ENCODE results near the gene AMBRA1.

Gene AMBRA1

GRCh38 chr11:46461461-46461927 lies 132.3 kb downstream of the AMBRA1 start:
- in situ Hi-C loops (cut with MboI; ENCODE audit: low pct_unique_long_range_greater_than_20kb, low sequenced_read_pairs) = no loop called here
- DNase-seq = no peak

- in situ Hi-C loops (cut with MboI; ENCODE audit: low pct_unique_long_range_greater_than_20kb, low sequenced_read_pairs) = no loop called here
- no peak for DNase-seq
These were observed 135.3 kb downstream of the AMBRA1 start for GRCh38 chr11:46458491-46458890.

- no peak for DNase-seq
- in situ Hi-C loops (cut with MboI; ENCODE audit: low pct_unique_long_range_greater_than_20kb, low sequenced_read_pairs) = no loop called here
These were observed 136.0 kb downstream of the AMBRA1 start for GRCh38 chr11:46457659-46458424.

- in situ Hi-C loops (cut with MboI; ENCODE audit: low pct_unique_long_range_greater_than_20kb, low sequenced_read_pairs) = no loop called here
- no peak for DNase-seq
These were observed 136.8 kb downstream of the AMBRA1 start for GRCh38 chr11:46457021-46457420.

GRCh38 chr11:46456269-46457001 lies 137.4 kb downstream of the AMBRA1 start:
- in situ Hi-C loops (cut with MboI; ENCODE audit: low pct_unique_long_range_greater_than_20kb, low sequenced_read_pairs) = no loop called here
- DNase-seq = no peak

GRCh38 chr11:46455834-46456233 lies 138.0 kb downstream of the AMBRA1 start:
- in situ Hi-C loops (cut with MboI; ENCODE audit: low pct_unique_long_range_greater_than_20kb, low sequenced_read_pairs) = no loop called here
- no peak for DNase-seq

GRCh38 chr11:46452918-46453517 lies 140.8 kb downstream of the AMBRA1 start:
- in situ Hi-C loops (cut with MboI; ENCODE audit: low pct_unique_long_range_greater_than_20kb, low sequenced_read_pairs) = no loop called here
- no peak for DNase-seq

- in situ Hi-C loops (cut with MboI; ENCODE audit: low pct_unique_long_range_greater_than_20kb, low sequenced_read_pairs) = no loop called here
- no peak for DNase-seq
These were observed 142.1 kb downstream of the AMBRA1 start for GRCh38 chr11:46451759-46452158.

- no peak for DNase-seq
- in situ Hi-C loops (cut with MboI; ENCODE audit: low pct_unique_long_range_greater_than_20kb, low sequenced_read_pairs) = no loop called here
These were observed 142.9 kb downstream of the AMBRA1 start for GRCh38 chr11:46450846-46451477.

- DNase-seq = no peak
- in situ Hi-C loops (cut with MboI; ENCODE audit: low pct_unique_long_range_greater_than_20kb, low sequenced_read_pairs) = no loop called here
These were observed 146.3 kb downstream of the AMBRA1 start for GRCh38 chr11:46447544-46447943.

- no peak for DNase-seq
- in situ Hi-C loops (cut with MboI; ENCODE audit: low pct_unique_long_range_greater_than_20kb, low sequenced_read_pairs) = no loop called here
These were observed 147.7 kb downstream of the AMBRA1 start for GRCh38 chr11:46445920-46446771.

- in situ Hi-C loops (cut with MboI; ENCODE audit: low pct_unique_long_range_greater_than_20kb, low sequenced_read_pairs) = no loop called here
- no peak for DNase-seq
These were observed 148.5 kb downstream of the AMBRA1 start for GRCh38 chr11:46445192-46445919.

- no peak for DNase-seq
- in situ Hi-C loops (cut with MboI; ENCODE audit: low pct_unique_long_range_greater_than_20kb, low sequenced_read_pairs) = no loop called here
These were observed 149.5 kb downstream of the AMBRA1 start for GRCh38 chr11:46444305-46444704.

- no peak for DNase-seq
- in situ Hi-C loops (cut with MboI; ENCODE audit: low pct_unique_long_range_greater_than_20kb, low sequenced_read_pairs) = no loop called here
These were observed 155.6 kb downstream of the AMBRA1 start for GRCh38 chr11:46438211-46438610.

GRCh38 chr11:46437122-46437689 lies 156.6 kb downstream of the AMBRA1 start:
- in situ Hi-C loops (cut with MboI; ENCODE audit: low pct_unique_long_range_greater_than_20kb, low sequenced_read_pairs) = no loop called here

GRCh38 chr11:46436113-46436512 lies 157.7 kb downstream of the AMBRA1 start:
- in situ Hi-C loops (cut with MboI; ENCODE audit: low pct_unique_long_range_greater_than_20kb, low sequenced_read_pairs) = no loop called here

More at GRCh38 chr11:46437122-46437689, 156.6 kb downstream of the AMBRA1 start:
- no peak for DNase-seq

GRCh38 chr11:46435679-46436078 lies 158.1 kb downstream of the AMBRA1 start:
- in situ Hi-C loops (cut with MboI; ENCODE audit: low pct_unique_long_range_greater_than_20kb, low sequenced_read_pairs) = no loop called here
- DNase-seq = no peak

More at GRCh38 chr11:46436113-46436512, 157.7 kb downstream of the AMBRA1 start:
- DNase-seq = no peak

- in situ Hi-C loops (cut with MboI; ENCODE audit: low pct_unique_long_range_greater_than_20kb, low sequenced_read_pairs) = no loop called here
These were observed 162.6 kb downstream of the AMBRA1 start for GRCh38 chr11:46431211-46431610.

More at GRCh38 chr11:46431211-46431610, 162.6 kb downstream of the AMBRA1 start:
- DNase-seq = no peak
